B cell (primary cell): ENCODE measurements around the gene RPL13. TPM values are rescaled to one million over a fixed set of nuclear protein-coding genes. Genes with fewer than 3 reads are reported as not detected.

Source experiments
- ATAC-seq: fragments of 200-7000 bp; cut with Tn5 transposase; one replicate; pipeline ENCODE4 v1.10.0; 2021; ENCODE audit warnings: low read depth, mild to moderate bottlenecking, moderate number of reproducible peaks, moderate library complexity
- CTCF ChIA-PET: fragments of 350-600 bp; sonication (Branson Sonifier 250); formaldehyde crosslinking; loops from one replicate; lab custom pipeline; 2021; ENCODE audit warnings: antibody characterized with exemption, inconsistent platforms; lab: Charles Lee
- POLR2A ChIA-PET: fragments of 350-600 bp; sonication (Branson Sonifier 250); formaldehyde crosslinking; loops from one replicate; lab custom pipeline; 2021; ENCODE audit warnings: antibody characterized with exemption; lab: Charles Lee
- DNase-seq: peaks from one replicate; pipeline ENCODE4 v3.0.0; 2013
- H2AFZ ChIP-seq: 2 replicates; pipeline ENCODE4 v1.6.1; 2012; ENCODE audit warnings: mild to moderate bottlenecking, low read depth, low read length; ENCODE audit not compliant: insufficient read depth, poor library complexity, severe bottlenecking
- H3K27ac ChIP-seq, 2 donors: 1 replicate in 1 of 2; 2 replicates in 1 of 2; pipeline ENCODE4 v1.5.1; 2012 to 2013; ENCODE audit warnings: low read length in 2 of 2, mild to moderate bottlenecking in 2 of 2, moderate library complexity in 1 of 2
- H3K27me3 ChIP-seq, 4 experiments: fragments of 200-600 bp in 1 of 4; sonication (generic) in 1 of 4; replicated peaks in 1 of 4; 1 replicate in 2 of 4; 2 replicates in 2 of 4; pipeline versions ENCODE4 v1.6.1 to v1.7.0; 2013 to 2016; ENCODE audit warnings: low read length in 3 of 4, mild to moderate bottlenecking in 2 of 4, mixed read lengths in 1 of 4, moderate library complexity in 1 of 4; ENCODE audit not compliant: insufficient read depth in 4 of 4, control insufficient read depth in 3 of 4; ENCODE audit errors: control extremely low read depth in 1 of 4
- H3K36me3 ChIP-seq, 2 experiments: replicated peaks in 1 of 2; 1 replicate in 1 of 2; 2 replicates in 1 of 2; pipeline versions ENCODE4 v1.6.1 to v1.7.1; 2013; ENCODE audit warnings: low read length in 1 of 2; ENCODE audit not compliant: insufficient read depth in 2 of 2, control insufficient read depth in 1 of 2; ENCODE audit errors: control extremely low read depth in 1 of 2, extremely low read depth in 1 of 2
- H3K4me1 ChIP-seq, 2 donors: fragments of 200-600 bp in 1 of 2; sonication (generic) in 1 of 2; 1 replicate in 1 of 2; 2 replicates in 1 of 2; pipeline versions ENCODE4 v1.5.1 to v1.6.1; 2013 to 2017; ENCODE audit warnings: low read length in 2 of 2; ENCODE audit not compliant: control insufficient read depth in 2 of 2, insufficient read depth in 2 of 2
- H3K4me2 ChIP-seq: replicated peaks from 2 replicates; pipeline ENCODE3; 2012; ENCODE audit warnings: mild to moderate bottlenecking, low read depth, low read length; ENCODE audit not compliant: poor library complexity, severe bottlenecking
- H3K4me3 ChIP-seq, 5 experiments: fragments of 200-600 bp in 1 of 5; sonication (generic) in 1 of 5; 1 replicate in 3 of 5; 2 replicates in 2 of 5; pipeline versions ENCODE4 v1.5.1 to v1.7.0; 2011 to 2016; ENCODE audit warnings: low read length in 4 of 5, mild to moderate bottlenecking in 4 of 5, low read depth in 2 of 5, control low read depth in 1 of 5, moderate library complexity in 1 of 5; ENCODE audit not compliant: insufficient read depth in 1 of 5; ENCODE audit errors: control extremely low read depth in 1 of 5, extremely low read depth in 1 of 5
- H3K79me2 ChIP-seq: fragments of 200-600 bp; sonication (generic); one replicate; pipeline ENCODE4 v1.6.0; 2016; ENCODE audit warnings: low read length; ENCODE audit not compliant: control insufficient read depth, insufficient read depth
- H3K9ac ChIP-seq: fragments of 200-600 bp; sonication (generic); 2 replicates; pipeline ENCODE4 v1.6.1; 2017; ENCODE audit warnings: mild to moderate bottlenecking, low read length, moderate library complexity
- H3K9me3 ChIP-seq, 3 donors: one replicate each; pipeline versions ENCODE4 v1.6.1 to v1.7.1; 2013; ENCODE audit warnings: low read length in 2 of 3; ENCODE audit not compliant: control insufficient read depth in 2 of 3, insufficient read depth in 1 of 3; ENCODE audit errors: control extremely low read depth in 1 of 3
- H4K20me1 ChIP-seq: 2 replicates; pipeline ENCODE4 v1.6.0; 2012; ENCODE audit warnings: mild to moderate bottlenecking, low read length; ENCODE audit not compliant: insufficient read depth, control insufficient read depth, poor library complexity, severe bottlenecking
- H3K27ac Mint-ChIP-seq: one replicate; pipeline ENCODE4 v1.8.0; 2021; ENCODE audit warnings: mixed read lengths
- H3K27me3 Mint-ChIP-seq: one replicate; pipeline ENCODE4 v1.8.0; 2021; ENCODE audit warnings: mixed read lengths
- H3K4me1 Mint-ChIP-seq: one replicate; pipeline ENCODE4 v1.8.0; 2021; ENCODE audit warnings: mixed read lengths
- H3K4me3 Mint-ChIP-seq: one replicate; pipeline ENCODE4 v1.8.0; 2021; ENCODE audit warnings: mixed read lengths
- H3K9me3 Mint-ChIP-seq: one replicate; pipeline ENCODE4 v1.8.0; 2022; ENCODE audit warnings: mixed read lengths; ENCODE audit not compliant: insufficient read depth
- CTCF ChIP-seq: fragments of 200-600 bp; IDR thresholded peaks from one replicate; pipeline ENCODE4 v1.8.0; 2022; ENCODE audit warnings: antibody characterized with exemption, mild to moderate bottlenecking
- EZH2 ChIP-seq: IDR thresholded peaks from 2 replicates; pipeline ENCODE4 v1.6.1; 2012; ENCODE audit warnings: borderline replicate concordance, low read depth, mild to moderate bottlenecking, moderate library complexity, low read length; ENCODE audit not compliant: insufficient read depth, poor library complexity, severe bottlenecking
- WGBS: methylation state at CpG from one replicate; pipeline ENCODE4 v1.1.5; 2013; ENCODE audit warnings: missing lambda C conversion rate; ENCODE audit not compliant: insufficient coverage; 5-methylcytosine and 5-hydroxymethylcytosine counted together
- intact Hi-C: fragments of 100-400 bp; cut with micrococcal nuclease; formaldehyde crosslinking; loops from one replicate; pipeline ENCODE4 v1.10.0; 2022
- polyA plus RNA-seq: library from polyadenylated mRNA; depleted of rRNA; stranded (reverse); fragments of >200 nt; gene quantifications from 2 replicates; pipeline ENCODE4 v1.2.3, GENCODE V29; 2012
- total RNA-seq, 2 donors: library from RNA; stranded (reverse); fragments of 120-200 nt in 1 of 2; gene quantifications; 1 replicate in 1 of 2; 2 replicates in 1 of 2; pipeline versions ENCODE4 v1.2.3 to v1.2.4, GENCODE V29; 2013 to 2022

RPL13 gene
- total and polyA plus RNA-seq, 2 donors (not counting 1 experiment from before 2014, with no cell fraction given): 3,184 to 11,676 TPM

GRCh38 chr16:89577055-89577759 lies 16.7 kb downstream of the RPL13 start:
- H3K9ac ChIP-seq: no peak overlapping the region
- WGBS: 96% methylated on average over 24 of the region's 25 CpGs

More at GRCh38 chr16:89577055-89577759, 16.7 kb downstream of the RPL13 start:
- Mint-ChIP-seq H3K9me3 (no peaks in the 10 kb centered on the region), H3K4me1 (peaks cover 10% of the 10 kb centered on the region), H3K27me3 (peaks cover 8% of the 10 kb centered on the region), H3K27ac (no peak overlapping the region), H3K4me3 (peak overlapping the region; percentile 69)
- no peak overlapping the region for H2AFZ ChIP-seq
- no peaks in the 10 kb centered on the region for H3K9me3 ChIP-seq
- no peak for TF ChIP-seq CTCF
- TF ChIP-seq EZH2: no peak
- peaks cover 22% of the 10 kb centered on the region in 2 donors for H3K4me1 ChIP-seq
- no peak overlapping the region for H3K4me3 ChIP-seq
- POLR2A ChIA-PET: interaction anchor here (0.7 kb wide), 1 partner anchor 370 kb away, joined by 5 read pairs; no protein-coding TSS in a partner anchor
- no peak for ATAC-seq
- no peak overlapping the region for H3K27ac ChIP-seq
- H3K4me2 ChIP-seq: no peak overlapping the region
- no peaks in the 10 kb centered on the region for H3K36me3 ChIP-seq
- no peak for DNase-seq
- intact Hi-C loops: no loop called here
- no peaks in the 10 kb centered on the region for H3K79me2 ChIP-seq
- peaks cover 4% of the 10 kb centered on the region for H4K20me1 ChIP-seq
- CTCF ChIA-PET: no interaction called here
- peaks cover 0 to 22% (median 5%) of the 10 kb centered on the region in 4 experiments for H3K27me3 ChIP-seq
